ENCODE results near the gene TRPM6.

TRPM6 gene

DNA sequence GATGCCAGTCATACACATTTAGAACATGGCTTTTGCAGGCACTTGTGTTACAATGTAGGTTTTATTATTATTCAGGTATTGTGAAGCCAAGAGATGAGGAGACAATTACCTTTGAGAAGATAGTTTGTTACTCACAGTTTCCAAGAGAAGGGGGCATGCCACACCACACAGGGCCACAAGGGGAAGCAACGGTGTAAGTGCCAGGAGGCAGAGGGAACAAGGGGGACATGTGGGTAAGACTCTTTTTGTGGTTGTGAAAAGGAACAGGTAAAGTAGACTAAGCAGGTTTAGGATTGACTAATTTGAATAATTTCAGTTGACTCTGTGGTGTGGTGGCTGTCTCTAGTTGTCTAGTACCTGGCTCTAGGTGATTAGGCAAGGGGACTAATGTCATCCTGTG lies 191.2 kb downstream of the TRPM6 start:
- DNase-seq, result peak; percentile 13

DNA sequence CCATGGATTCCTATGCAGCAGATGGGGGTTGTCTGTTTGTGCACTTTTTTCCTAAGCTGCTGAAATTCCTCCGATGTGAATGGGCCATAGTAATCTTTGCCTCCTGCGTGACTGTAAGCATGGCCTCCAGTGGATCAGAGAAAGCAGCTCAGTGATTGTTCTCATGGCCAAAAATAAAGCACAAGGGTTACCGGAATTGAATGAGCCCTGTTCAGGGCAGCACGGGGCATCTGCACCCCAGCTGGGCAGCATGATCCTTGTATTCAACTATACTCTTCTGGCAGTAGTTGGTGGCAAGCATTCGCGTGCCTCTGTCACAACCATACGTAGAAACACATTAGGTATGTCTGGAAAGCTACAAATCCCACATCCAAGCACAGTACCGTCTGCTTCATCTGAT lies 196.7 kb downstream of the TRPM6 start:
- DNase-seq, result no peak

DNA sequence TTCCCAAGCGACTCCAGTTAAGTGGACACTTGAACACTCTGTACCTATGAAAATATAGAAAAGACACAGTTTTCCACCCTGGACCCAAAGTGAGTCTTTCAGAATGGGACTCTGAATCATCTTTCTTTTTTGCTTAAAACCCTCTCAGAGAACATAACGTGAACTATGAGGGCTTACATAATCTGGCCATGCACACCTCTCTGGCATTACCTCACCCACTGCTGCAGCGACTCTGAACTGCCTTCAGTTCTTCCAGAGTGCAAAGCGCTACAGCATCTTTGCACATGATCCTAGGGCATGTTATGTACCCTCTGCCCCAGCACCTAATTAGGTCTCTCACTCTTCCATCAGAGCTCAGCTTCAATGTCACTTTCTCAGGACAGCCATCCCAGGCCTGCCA lies 204.4 kb downstream of the TRPM6 start:
- DNase-seq, result no peak

DNA sequence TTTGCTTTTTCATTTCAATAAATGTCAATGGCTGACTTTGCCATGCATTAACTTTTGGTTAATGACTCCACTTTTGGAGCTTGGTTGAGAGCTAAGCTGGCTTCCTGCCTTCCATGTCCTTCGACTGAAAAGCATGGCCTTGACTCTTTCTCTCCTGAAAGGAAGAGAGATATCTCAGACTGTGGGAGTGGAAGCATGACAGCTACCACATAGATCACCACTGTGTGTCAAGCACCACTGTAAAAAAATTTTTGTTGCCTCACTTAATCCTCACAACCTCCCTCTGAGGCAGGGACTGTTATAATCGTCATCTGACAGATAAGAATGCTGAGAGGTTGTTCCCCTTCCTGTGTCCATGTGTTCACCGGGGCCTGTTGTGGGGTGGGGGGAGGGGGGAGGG lies 205.8 kb downstream of the TRPM6 start:
- no peak for DNase-seq

GRCh38 chr9:74674077-74674476 lies 213.6 kb downstream of the TRPM6 start:
- DNase-seq, result no peak

Measured in stimulated activated CD4-positive, alpha-beta T cell treated with anti-CD3 and anti-CD28 coated beads, Interleukin-1b, Interleukin-23, amount 100 ng/mL, for 48 hours (primary cell).